Neuron (in vitro differentiated cells): ENCODE measurements around the gene EPHB1.
"Not testable (repeated sequence)": the region's sequence is repeated elsewhere in the genome, so short reads cannot be mapped to it uniquely, and the experiment has no call there.

ENCODE experiments used
- H2AFZ ChIP-seq: one replicate; pipeline ENCODE4 v1.6.1; 2013; ENCODE audit warnings: low read depth, mild to moderate bottlenecking, inconsistent platforms, low read length, moderate library complexity
- H3K27me3 ChIP-seq: one replicate; pipeline ENCODE4 v1.6.1; 2013; ENCODE audit warnings: low read length; ENCODE audit not compliant: insufficient read depth
- H3K36me3 ChIP-seq: one replicate; pipeline ENCODE4 v1.6.1; 2013; ENCODE audit warnings: low read length; ENCODE audit not compliant: insufficient read depth
- H3K4me1 ChIP-seq: one replicate; pipeline ENCODE4 v1.6.1; 2013; ENCODE audit warnings: low read length; ENCODE audit not compliant: insufficient read depth
- H3K4me3 ChIP-seq: 2 replicates; pipeline ENCODE4 v1.5.1; 2013; ENCODE audit warnings: mild to moderate bottlenecking, low read length, moderate library complexity
- H3K9me3 ChIP-seq: one replicate; pipeline ENCODE4 v1.6.1; 2013; ENCODE audit warnings: low read length

The EPHB1 gene

DNA sequence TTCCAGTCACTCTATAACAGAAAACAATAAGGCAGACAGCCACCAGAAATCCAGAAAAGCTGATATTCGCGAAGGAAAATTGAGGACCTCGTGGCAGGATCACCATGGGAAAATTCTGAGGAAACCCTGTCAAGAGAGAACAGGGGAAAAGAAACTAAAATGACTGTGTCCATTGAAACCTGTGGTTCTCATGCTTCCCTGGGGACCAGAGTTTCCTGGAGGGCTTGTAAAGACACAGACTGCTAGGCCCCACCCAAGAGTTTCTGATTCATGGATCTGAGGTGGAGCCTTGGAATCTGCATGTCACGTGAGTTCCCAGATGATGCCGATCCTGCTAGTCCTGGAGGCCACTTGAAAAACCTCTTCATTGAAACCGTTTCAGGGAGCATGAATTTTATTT, 420.5 kb downstream of the EPHB1 start:
- Histone ChIP-seq H3K27me3 (no peaks in the 10 kb centered on the region), H3K9me3 (no peaks in the 10 kb centered on the region), H3K4me3 (no peak overlapping the region), H3K36me3 (no peaks in the 10 kb centered on the region), H3K4me1 (no peaks in the 10 kb centered on the region), H2AFZ (no peak overlapping the region)

- no peaks in the 10 kb centered on the region for H3K27me3 ChIP-seq
- H3K4me1 ChIP-seq = no peaks in the 10 kb centered on the region
- H3K36me3 ChIP-seq = no peaks in the 10 kb centered on the region
- no peak overlapping the region for H3K4me3 ChIP-seq
- H2AFZ ChIP-seq = no peak overlapping the region
- H3K9me3 ChIP-seq = no peaks in the 10 kb centered on the region
Observed at GRCh38 chr3:135216659-135217058, 421.6 kb downstream of the EPHB1 start.

- H3K4me1 ChIP-seq = no peaks in the 10 kb centered on the region
Observed at GRCh38 chr3:135217730-135218129, 422.7 kb downstream of the EPHB1 start.

DNA sequence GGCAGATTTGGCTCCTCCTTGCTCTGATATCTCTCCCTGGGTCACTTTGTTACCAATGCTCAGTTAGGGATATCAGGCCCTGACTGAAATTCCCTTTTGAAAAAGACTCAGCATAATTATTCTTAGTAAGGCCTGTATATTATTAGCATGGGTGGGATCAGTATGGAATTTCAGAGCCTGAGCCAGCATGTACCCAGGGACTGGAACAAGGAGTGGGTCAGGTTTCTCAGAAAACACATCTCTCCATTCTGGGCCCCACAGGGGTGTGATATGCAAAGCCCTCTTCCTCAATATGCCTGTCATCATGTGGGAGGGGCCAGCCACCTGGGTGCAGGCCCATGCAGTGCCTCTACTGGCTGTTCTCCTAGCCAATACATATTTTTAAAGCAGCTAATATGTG, 423.2 kb downstream of the EPHB1 start:
- Histone ChIP-seq H3K4me1 (no peaks in the 10 kb centered on the region), H3K9me3 (no peaks in the 10 kb centered on the region), H3K27me3 (no peaks in the 10 kb centered on the region), H3K4me3 (no peak overlapping the region), H2AFZ (no peak overlapping the region), H3K36me3 (no peaks in the 10 kb centered on the region)

More at GRCh38 chr3:135217730-135218129, 422.7 kb downstream of the EPHB1 start:
- no peaks in the 10 kb centered on the region for H3K9me3 ChIP-seq
- no peaks in the 10 kb centered on the region for H3K36me3 ChIP-seq
- no peak overlapping the region for H2AFZ ChIP-seq
- H3K27me3 ChIP-seq = no peaks in the 10 kb centered on the region
- no peak overlapping the region for H3K4me3 ChIP-seq

DNA sequence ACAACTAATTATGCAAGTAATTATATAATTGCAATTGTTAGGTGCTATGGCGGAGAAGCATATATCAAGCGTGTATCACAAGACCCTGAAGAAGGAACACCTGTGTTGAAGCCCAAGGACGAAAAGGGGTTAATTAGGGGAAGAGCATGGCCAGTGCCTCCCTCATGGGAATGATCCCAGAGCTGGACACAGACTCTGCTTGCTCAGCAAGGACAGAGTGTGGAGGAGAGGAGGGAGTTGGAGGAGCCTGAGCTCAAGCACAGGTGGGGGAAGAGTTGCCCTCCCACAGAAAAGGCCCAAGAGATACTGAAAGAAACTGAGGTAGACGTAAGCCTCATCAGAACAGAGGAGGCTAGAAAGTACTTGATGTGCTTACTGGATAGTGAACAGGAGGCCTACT, 423.7 kb downstream of the EPHB1 start:
- Histone ChIP-seq H3K36me3 (no peaks in the 10 kb centered on the region), H3K27me3 (no peaks in the 10 kb centered on the region), H2AFZ (no peak overlapping the region), H3K9me3 (no peaks in the 10 kb centered on the region), H3K4me1 (no peaks in the 10 kb centered on the region), H3K4me3 (no peak overlapping the region)

DNA sequence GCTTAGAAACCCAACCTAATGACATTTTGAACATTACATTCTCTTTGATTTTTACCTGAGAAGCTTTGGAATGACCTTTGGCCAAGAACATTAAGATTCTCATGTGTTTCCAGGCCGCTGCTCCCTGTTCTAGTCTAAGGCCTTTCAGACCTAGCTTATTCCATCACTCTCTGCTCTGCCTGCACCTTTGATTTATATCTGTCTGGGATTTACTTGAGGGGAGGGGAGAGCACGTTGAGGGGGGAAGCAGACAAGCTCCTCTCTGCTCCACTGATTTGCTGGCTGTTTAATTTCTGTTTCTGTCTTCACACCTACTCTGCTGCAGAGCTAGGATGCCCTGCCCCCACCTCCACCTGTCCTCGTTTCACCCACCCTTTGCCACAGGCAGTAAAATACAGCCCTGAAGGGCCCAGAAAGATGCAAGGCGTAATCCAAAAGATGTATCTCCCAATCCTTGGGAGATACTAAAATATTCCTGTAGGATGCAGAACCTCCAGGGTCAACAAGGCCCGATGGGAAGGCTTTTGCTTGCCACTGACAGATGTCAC, 429.8 kb downstream of the EPHB1 start:
- Histone ChIP-seq H3K36me3 (no peaks in the 10 kb centered on the region), H3K9me3 (no peaks in the 10 kb centered on the region), H3K4me3 (no peak overlapping the region), H2AFZ (no peak overlapping the region), H3K27me3 (no peaks in the 10 kb centered on the region), H3K4me1 (no peaks in the 10 kb centered on the region)

- Histone ChIP-seq H2AFZ (no peak overlapping the region), H3K9me3 (no peaks in the 10 kb centered on the region), H3K36me3 (no peaks in the 10 kb centered on the region), H3K4me1 (no peaks in the 10 kb centered on the region), H3K27me3 (no peaks in the 10 kb centered on the region), H3K4me3 (no peak overlapping the region)
Observed at GRCh38 chr3:135226057-135226456, 431.0 kb downstream of the EPHB1 start.

DNA sequence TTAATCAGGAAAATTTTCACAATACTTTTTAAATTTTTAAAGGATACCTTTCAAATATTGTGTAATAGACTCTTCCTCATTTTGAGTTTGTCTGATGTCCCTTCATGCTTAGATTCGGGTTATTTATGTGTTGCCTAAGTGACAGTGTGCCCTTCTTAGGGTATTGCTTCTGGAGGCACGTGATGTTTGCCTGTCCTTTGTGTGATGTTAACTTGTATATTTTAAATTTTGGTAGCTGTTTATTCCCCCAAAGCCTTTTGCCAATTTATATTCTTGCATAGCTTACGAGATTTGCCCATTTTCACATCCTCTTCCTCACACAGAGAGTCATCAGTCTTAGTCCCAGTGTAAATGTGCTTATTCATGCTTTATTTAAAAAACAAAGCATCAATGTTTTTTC, 433.1 kb downstream of the EPHB1 start:
- Histone ChIP-seq H3K27me3 (no peaks in the 10 kb centered on the region), H3K9me3 (no peaks in the 10 kb centered on the region), H3K4me3 (no peak overlapping the region), H2AFZ (no peak overlapping the region), H3K36me3 (no peaks in the 10 kb centered on the region), H3K4me1 (no peaks in the 10 kb centered on the region)

GRCh38 chr3:135229018-135229495, 434.0 kb downstream of the EPHB1 start:
- H3K36me3 ChIP-seq = no peaks in the 10 kb centered on the region
- no peak overlapping the region for H2AFZ ChIP-seq
- no peaks in the 10 kb centered on the region for H3K27me3 ChIP-seq
- no peak overlapping the region for H3K4me3 ChIP-seq
- H3K4me1 ChIP-seq = no peaks in the 10 kb centered on the region
- H3K9me3 ChIP-seq = no peaks in the 10 kb centered on the region

GRCh38 chr3:135231737-135232136, 436.7 kb downstream of the EPHB1 start:
- Histone ChIP-seq H3K36me3 (no peaks in the 10 kb centered on the region), H2AFZ (no peak overlapping the region), H3K4me3 (no peak overlapping the region), H3K9me3 (no peaks in the 10 kb centered on the region), H3K4me1 (no peaks in the 10 kb centered on the region), H3K27me3 (no peaks in the 10 kb centered on the region)

GRCh38 chr3:135232226-135232625, 437.2 kb downstream of the EPHB1 start:
- no peaks in the 10 kb centered on the region for H3K36me3 ChIP-seq
- no peak overlapping the region for H3K4me3 ChIP-seq
- H3K4me1 ChIP-seq = no peaks in the 10 kb centered on the region
- no peaks in the 10 kb centered on the region for H3K27me3 ChIP-seq
- H3K9me3 ChIP-seq = no peaks in the 10 kb centered on the region
- H2AFZ ChIP-seq = no peak overlapping the region

- H3K9me3 ChIP-seq, H2AFZ ChIP-seq, H3K27me3 ChIP-seq, H3K4me1 ChIP-seq, H3K4me3 ChIP-seq, H3K36me3 ChIP-seq: not testable (repeated sequence)
Observed at GRCh38 chr3:135233476-135233875, 438.4 kb downstream of the EPHB1 start.

GRCh38 chr3:135235541-135235940, 440.5 kb downstream of the EPHB1 start:
- H3K4me3 ChIP-seq = no peak overlapping the region
- H3K27me3 ChIP-seq = no peaks in the 10 kb centered on the region
- H3K9me3 ChIP-seq = no peaks in the 10 kb centered on the region
- no peaks in the 10 kb centered on the region for H3K36me3 ChIP-seq
- H2AFZ ChIP-seq = no peak overlapping the region
- no peaks in the 10 kb centered on the region for H3K4me1 ChIP-seq

GRCh38 chr3:135237371-135238143, 442.5 kb downstream of the EPHB1 start:
- H3K27me3 ChIP-seq = no peaks in the 10 kb centered on the region
- no peak overlapping the region for H3K4me3 ChIP-seq
- no peak overlapping the region for H2AFZ ChIP-seq
- no peaks in the 10 kb centered on the region for H3K36me3 ChIP-seq
- H3K4me1 ChIP-seq = no peaks in the 10 kb centered on the region
- H3K9me3 ChIP-seq = no peaks in the 10 kb centered on the region
